Measurements from ENCODE around the gene MIPEP. TPM values are rescaled to one million over a fixed set of nuclear protein-coding genes. Genes with fewer than 3 reads are reported as not detected.

MIPEP gene
- polyA plus RNA-seq, 1 donor from 2014 or later, result 9.1 TPM

DNA sequence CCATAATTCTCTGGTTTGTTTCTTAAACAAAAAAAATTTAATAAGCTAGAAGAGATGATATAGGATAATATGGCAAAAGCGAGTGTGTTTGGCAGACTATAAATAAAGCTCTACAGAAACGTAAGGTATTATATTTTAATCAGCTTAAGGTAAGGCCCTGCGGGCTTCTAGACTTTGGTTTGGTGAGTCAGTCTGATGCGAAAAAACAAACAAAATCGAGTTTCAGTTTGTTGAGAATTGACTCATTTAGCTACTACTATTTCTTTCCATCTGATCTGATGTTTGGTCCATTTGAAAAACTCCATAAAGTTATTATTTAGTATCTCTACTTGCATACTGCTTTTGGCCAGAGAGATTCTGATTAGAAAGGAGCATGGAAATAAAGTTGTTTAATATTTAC lies 138.0 kb downstream of the MIPEP start:
- Histone ChIP-seq H3K9me2 (ENCODE audit: insufficient read depth, low read length) (no peaks in the 10 kb centered on the region), H3K9ac (ENCODE audit: low read length) (no peak overlapping the region), H3K4me2 (ENCODE audit: low read length) (no peak overlapping the region), H3K27ac (ENCODE audit: low read length) (no peak overlapping the region), H2AFZ (ENCODE audit: low read depth, low read length) (no peak overlapping the region), H3K36me3 (ENCODE audit: insufficient read depth, low read length) (no peaks in the 10 kb centered on the region), H3K27me3 (ENCODE audit: insufficient read depth, low read depth, low read length) (no peaks in the 10 kb centered on the region), H3F3A (ENCODE audit: insufficient read depth, low read length, poor library complexity, severe bottlenecking) (no peaks in the 10 kb centered on the region), H4K20me1 (ENCODE audit: insufficient read depth) (no peaks in the 10 kb centered on the region), H3K4me3 (ENCODE audit: low read length) (no peak overlapping the region), H3K79me2 (replicated peaks; ENCODE audit: insufficient read depth, low read length) (no peaks in the 10 kb centered on the region), H3K9me3 (ENCODE audit: low read length) (no peaks in the 10 kb centered on the region)
- no peak for TF ChIP-seq TAF1 (IDR thresholded peaks at IDR 0.05; ENCODE audit: low read depth)
- TF ChIP-seq, protein P1, sequence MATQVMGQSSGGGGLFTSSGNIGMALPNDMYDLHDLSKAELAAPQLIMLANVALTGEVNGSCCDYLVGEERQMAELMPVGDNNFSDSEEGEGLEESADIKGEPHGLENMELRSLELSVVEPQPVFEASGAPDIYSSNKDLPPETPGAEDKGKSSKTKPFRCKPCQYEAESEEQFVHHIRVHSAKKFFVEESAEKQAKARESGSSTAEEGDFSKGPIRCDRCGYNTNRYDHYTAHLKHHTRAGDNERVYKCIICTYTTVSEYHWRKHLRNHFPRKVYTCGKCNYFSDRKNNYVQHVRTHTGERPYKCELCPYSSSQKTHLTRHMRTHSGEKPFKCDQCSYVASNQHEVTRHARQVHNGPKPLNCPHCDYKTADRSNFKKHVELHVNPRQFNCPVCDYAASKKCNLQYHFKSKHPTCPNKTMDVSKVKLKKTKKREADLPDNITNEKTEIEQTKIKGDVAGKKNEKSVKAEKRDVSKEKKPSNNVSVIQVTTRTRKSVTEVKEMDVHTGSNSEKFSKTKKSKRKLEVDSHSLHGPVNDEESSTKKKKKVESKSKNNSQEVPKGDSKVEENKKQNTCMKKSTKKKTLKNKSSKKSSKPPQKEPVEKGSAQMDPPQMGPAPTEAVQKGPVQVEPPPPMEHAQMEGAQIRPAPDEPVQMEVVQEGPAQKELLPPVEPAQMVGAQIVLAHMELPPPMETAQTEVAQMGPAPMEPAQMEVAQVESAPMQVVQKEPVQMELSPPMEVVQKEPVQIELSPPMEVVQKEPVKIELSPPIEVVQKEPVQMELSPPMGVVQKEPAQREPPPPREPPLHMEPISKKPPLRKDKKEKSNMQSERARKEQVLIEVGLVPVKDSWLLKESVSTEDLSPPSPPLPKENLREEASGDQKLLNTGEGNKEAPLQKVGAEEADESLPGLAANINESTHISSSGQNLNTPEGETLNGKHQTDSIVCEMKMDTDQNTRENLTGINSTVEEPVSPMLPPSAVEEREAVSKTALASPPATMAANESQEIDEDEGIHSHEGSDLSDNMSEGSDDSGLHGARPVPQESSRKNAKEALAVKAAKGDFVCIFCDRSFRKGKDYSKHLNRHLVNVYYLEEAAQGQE (IDR thresholded peaks at IDR 0.05; ENCODE audit: borderline replicate concordance), result no peak
- no peak for TF ChIP-seq SMC3 (conservative IDR thresholded peaks at IDR 0.05; ENCODE audit: poor library complexity)
- no peak for TF ChIP-seq POLR2AphosphoS5 (IDR thresholded peaks at IDR 0.05)
- TF ChIP-seq, protein P2, sequence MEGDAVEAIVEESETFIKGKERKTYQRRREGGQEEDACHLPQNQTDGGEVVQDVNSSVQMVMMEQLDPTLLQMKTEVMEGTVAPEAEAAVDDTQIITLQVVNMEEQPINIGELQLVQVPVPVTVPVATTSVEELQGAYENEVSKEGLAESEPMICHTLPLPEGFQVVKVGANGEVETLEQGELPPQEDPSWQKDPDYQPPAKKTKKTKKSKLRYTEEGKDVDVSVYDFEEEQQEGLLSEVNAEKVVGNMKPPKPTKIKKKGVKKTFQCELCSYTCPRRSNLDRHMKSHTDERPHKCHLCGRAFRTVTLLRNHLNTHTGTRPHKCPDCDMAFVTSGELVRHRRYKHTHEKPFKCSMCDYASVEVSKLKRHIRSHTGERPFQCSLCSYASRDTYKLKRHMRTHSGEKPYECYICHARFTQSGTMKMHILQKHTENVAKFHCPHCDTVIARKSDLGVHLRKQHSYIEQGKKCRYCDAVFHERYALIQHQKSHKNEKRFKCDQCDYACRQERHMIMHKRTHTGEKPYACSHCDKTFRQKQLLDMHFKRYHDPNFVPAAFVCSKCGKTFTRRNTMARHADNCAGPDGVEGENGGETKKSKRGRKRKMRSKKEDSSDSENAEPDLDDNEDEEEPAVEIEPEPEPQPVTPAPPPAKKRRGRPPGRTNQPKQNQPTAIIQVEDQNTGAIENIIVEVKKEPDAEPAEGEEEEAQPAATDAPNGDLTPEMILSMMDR (IDR thresholded peaks at IDR 0.05; ENCODE audit: poor library complexity, severe bottlenecking), result no peak
- no peak for TF ChIP-seq EZH2 (IDR thresholded peaks at IDR 0.05; ENCODE audit: borderline replicate concordance, insufficient read depth, low read length, poor library complexity, severe bottlenecking)
- no peak for TF ChIP-seq MXI1 (conservative IDR thresholded peaks at IDR 0.05; ENCODE audit: poor library complexity, severe bottlenecking)
- no peak for TF ChIP-seq RAD21 (conservative IDR thresholded peaks at IDR 0.05)
- TF ChIP-seq EP300 (conservative IDR thresholded peaks at IDR 0.05; ENCODE audit: poor library complexity, severe bottlenecking), result no peak

DNA sequence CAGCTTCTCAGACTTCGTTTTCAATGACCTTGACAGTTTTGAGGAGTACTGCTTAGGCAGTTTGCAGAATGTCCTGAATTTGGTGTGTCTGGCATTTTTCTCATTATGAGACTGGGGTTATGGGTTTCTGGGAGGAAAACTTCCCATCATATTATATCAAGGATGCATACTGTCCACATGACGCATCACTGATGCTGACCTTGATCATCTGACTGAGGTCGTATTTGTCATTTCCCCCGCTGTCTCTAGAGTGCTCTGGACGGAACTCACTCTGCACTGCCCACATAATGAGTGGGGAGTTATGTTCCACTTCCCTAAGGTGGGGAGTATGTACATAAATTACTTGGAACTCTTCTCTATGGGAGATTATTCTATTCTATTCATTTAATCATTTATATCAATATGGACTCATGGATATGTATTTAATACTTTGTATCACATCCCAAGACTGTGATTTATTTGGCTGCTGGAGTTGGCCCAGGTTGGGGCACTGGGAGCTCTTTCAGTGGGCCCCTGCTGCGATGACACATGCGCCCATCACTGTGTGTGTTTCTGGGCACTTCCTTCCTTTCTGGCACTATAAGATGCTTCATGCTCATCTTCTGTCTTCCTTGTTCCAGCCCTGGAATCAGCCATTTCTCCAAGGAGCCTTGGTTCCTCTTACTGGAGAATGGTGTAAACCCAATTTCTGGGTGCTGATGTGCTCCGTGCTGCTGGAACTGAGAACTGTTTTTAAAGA lies 138.6 kb downstream of the MIPEP start:
- no peaks in the 10 kb centered on the region for H3K79me2 ChIP-seq (replicated peaks; ENCODE audit: insufficient read depth, low read length)
- no peak overlapping the region for H3K9ac ChIP-seq (ENCODE audit: low read length)
- no peak overlapping the region for H3K4me2 ChIP-seq (ENCODE audit: low read length)
- no peaks in the 10 kb centered on the region for H4K20me1 ChIP-seq (ENCODE audit: insufficient read depth)
- TF ChIP-seq EZH2 (IDR thresholded peaks at IDR 0.05; ENCODE audit: borderline replicate concordance, insufficient read depth, low read length, poor library complexity, severe bottlenecking) (no peak), TAF1 (IDR thresholded peaks at IDR 0.05; ENCODE audit: low read depth) (no peak), MXI1 (conservative IDR thresholded peaks at IDR 0.05; ENCODE audit: poor library complexity, severe bottlenecking) (no peak), POLR2AphosphoS5 (IDR thresholded peaks at IDR 0.05) (no peak), SMC3 (conservative IDR thresholded peaks at IDR 0.05; ENCODE audit: poor library complexity) (no peak)
- no peak overlapping the region for H2AFZ ChIP-seq (ENCODE audit: low read depth, low read length)
- no peaks in the 10 kb centered on the region for H3K9me3 ChIP-seq (ENCODE audit: low read length)
- H3F3A ChIP-seq (ENCODE audit: insufficient read depth, low read length, poor library complexity, severe bottlenecking), result no peaks in the 10 kb centered on the region
- H3K36me3 ChIP-seq (ENCODE audit: insufficient read depth, low read length), result no peaks in the 10 kb centered on the region
- no peaks in the 10 kb centered on the region for H3K27me3 ChIP-seq (ENCODE audit: insufficient read depth, low read depth, low read length)
- H3K4me3 ChIP-seq (ENCODE audit: low read length), result no peak overlapping the region
- no peaks in the 10 kb centered on the region for H3K9me2 ChIP-seq (ENCODE audit: insufficient read depth, low read length)
- H3K27ac ChIP-seq (ENCODE audit: low read length), result no peak overlapping the region

Measured in neural cell (in vitro differentiated cells).